RWPE2 (cell line): ENCODE data around the gene SIPA1L3.
A peak's percentile ranks its signal among the peaks of the same experiment; 100 is the strongest.

Experiments used
- ATAC-seq: fragments of 200-7000 bp; cut with Tn5 transposase; 3 replicates; pipeline ENCODE4 v1.9.1; 2021; ENCODE audit warnings: low read depth
- DNase-seq: peaks from one replicate; pipeline ENCODE4 v3.0.0-alpha.2; 2020; ENCODE audit warnings: low spot score
- H3K27ac ChIP-seq: fragments of 450-650 bp; 2 replicates; pipeline ENCODE4 v1.5.1; 2017; ENCODE audit warnings: mild to moderate bottlenecking; ENCODE audit not compliant: poor library complexity, severe bottlenecking
- H3K27me3 ChIP-seq: fragments of 250-450 bp; sonication (Bioruptor Pico); 2 replicates; pipeline ENCODE4 v1.5.1; 2021; ENCODE audit warnings: mild to moderate bottlenecking, moderate library complexity; ENCODE audit not compliant: insufficient read depth, poor library complexity, severe bottlenecking
- H3K36me3 ChIP-seq: fragments of 250-450 bp; sonication (Bioruptor Pico); 2 replicates; pipeline ENCODE4 v1.5.1; 2020; ENCODE audit warnings: low read depth, mild to moderate bottlenecking, moderate library complexity
- H3K4me1 ChIP-seq: fragments of 250-450 bp; sonication (Bioruptor Pico); 2 replicates; pipeline ENCODE4 v1.5.1; 2021; ENCODE audit warnings: mild to moderate bottlenecking, moderate library complexity; ENCODE audit not compliant: insufficient read depth, poor library complexity, severe bottlenecking
- H3K4me3 ChIP-seq: fragments of 250-450 bp; sonication (Bioruptor Pico); 2 replicates; pipeline ENCODE4 v1.5.1; 2021; ENCODE audit warnings: mild to moderate bottlenecking, moderate library complexity; ENCODE audit not compliant: severe bottlenecking
- H3K9me3 ChIP-seq: fragments of 250-450 bp; sonication (Bioruptor Pico); 2 replicates; pipeline ENCODE4 v1.5.1; 2021; ENCODE audit warnings: mild to moderate bottlenecking, moderate library complexity; ENCODE audit not compliant: severe bottlenecking
- TF ChIP-seq, protein P1 (sequence below): fragments of 450-650 bp; IDR thresholded peaks from one replicate; pipeline ENCODE4 v1.5.1; 2017; ENCODE audit warnings: mild to moderate bottlenecking, moderate library complexity; ENCODE audit not compliant: poor library complexity, severe bottlenecking

SIPA1L3 gene

DNA sequence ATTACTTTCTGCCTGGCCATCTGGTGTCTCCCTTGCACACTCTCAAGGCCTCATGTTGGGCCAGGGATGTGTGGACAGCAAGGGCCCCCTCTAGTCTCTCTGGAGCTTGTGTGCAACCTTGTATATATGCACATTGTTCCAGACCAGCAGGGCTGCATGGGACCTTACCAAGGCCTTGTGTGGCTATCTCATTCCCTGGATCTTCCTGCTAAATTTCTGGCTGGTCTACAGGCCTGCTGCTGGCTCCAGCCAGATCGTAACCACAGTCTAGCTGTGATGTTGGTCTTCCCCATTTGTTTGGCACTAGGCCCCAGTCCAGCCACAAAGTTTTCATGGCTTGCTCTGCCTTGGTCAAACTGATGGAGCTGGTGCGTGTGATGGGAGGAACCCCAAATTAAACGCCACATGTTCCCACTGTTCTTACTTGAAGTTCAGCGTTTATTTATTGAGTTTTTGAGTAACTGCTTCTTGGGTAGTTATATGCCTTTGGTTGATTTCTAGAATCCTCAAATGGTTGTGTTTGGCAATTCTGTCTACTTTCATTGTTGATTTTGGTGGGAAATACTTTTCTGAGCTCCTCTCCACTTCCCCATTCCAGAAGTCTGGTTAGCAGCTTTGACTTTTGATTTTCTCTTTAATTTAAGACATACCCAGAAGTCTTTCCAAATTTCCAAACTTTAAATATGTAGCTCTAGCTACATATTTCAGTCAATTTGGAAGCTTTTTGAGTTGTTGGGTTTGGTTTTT lies 56.4 kb downstream of the SIPA1L3 start:
- Histone ChIP-seq H3K4me1 (peaks cover 23% of the 10 kb centered on the region), H3K36me3 (peaks cover 19% of the 10 kb centered on the region), H3K27me3 (no peaks in the 10 kb centered on the region), H3K27ac (peak overlapping the region; percentile 56), H3K4me3 (no peak overlapping the region), H3K9me3 (no peaks in the 10 kb centered on the region)
- TF ChIP-seq, protein P1, sequence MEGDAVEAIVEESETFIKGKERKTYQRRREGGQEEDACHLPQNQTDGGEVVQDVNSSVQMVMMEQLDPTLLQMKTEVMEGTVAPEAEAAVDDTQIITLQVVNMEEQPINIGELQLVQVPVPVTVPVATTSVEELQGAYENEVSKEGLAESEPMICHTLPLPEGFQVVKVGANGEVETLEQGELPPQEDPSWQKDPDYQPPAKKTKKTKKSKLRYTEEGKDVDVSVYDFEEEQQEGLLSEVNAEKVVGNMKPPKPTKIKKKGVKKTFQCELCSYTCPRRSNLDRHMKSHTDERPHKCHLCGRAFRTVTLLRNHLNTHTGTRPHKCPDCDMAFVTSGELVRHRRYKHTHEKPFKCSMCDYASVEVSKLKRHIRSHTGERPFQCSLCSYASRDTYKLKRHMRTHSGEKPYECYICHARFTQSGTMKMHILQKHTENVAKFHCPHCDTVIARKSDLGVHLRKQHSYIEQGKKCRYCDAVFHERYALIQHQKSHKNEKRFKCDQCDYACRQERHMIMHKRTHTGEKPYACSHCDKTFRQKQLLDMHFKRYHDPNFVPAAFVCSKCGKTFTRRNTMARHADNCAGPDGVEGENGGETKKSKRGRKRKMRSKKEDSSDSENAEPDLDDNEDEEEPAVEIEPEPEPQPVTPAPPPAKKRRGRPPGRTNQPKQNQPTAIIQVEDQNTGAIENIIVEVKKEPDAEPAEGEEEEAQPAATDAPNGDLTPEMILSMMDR: no peak
- DNase-seq (no peak), ATAC-seq (no peak)

DNA sequence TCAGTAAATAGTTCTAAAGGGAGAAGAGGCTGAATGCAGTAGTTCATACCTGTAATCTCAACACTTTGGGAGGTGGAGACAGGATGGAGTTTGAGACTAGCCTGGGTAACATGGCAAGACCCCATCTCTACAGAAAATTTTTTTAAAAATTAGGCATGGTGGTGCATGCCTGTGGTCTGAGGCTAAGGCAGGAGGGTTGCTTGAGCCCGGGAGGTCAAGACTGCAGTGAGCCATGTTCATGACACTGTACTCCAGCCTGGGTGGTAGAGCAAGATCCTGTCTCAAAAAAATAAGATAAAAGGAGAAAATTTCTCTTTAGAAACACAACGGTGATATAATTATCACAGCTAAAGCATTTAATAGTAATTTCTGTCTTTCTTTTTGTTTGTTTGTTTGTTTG lies 57.1 kb downstream of the SIPA1L3 start:
- TF ChIP-seq, protein P1: no peak
- Histone ChIP-seq H3K4me1 (peaks cover 25% of the 10 kb centered on the region), H3K4me3 (no peak overlapping the region), H3K27ac (peak overlapping the region; percentile 56), H3K36me3 (peaks cover 15% of the 10 kb centered on the region), H3K27me3 (no peaks in the 10 kb centered on the region), H3K9me3 (no peaks in the 10 kb centered on the region)
- DNase-seq (no peak), ATAC-seq (no peak)

DNA sequence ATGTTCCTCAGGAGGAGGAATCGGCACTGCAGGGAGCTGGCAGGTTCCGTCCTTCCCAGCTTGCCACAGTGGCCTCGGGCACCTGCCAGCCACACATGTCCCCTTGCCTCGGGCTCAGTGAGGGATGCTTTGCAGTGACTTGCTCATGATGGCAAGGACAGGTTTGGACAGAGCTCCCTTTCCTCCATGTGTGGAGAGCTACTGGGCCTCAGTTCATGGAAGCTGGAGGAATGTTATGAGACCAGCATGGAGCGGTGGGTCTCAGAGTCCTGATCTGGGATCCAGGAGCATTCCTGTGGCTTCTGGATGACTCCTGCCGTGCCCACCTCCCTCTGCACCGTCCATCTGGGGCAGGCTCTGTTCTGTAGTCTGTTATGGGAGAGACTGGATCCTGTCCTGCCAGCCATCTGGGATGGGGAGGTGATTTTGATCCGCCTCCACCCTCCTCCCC lies 59.2 kb downstream of the SIPA1L3 start:
- H3K4me1 ChIP-seq: peaks cover 25% of the 10 kb centered on the region
- no peak overlapping the region for H3K4me3 ChIP-seq
- TF ChIP-seq, protein P1: no peak
- H3K9me3 ChIP-seq: peaks cover 3% of the 10 kb centered on the region
- peak overlapping the region; percentile 56 for H3K27ac ChIP-seq
- H3K36me3 ChIP-seq: peaks cover 24% of the 10 kb centered on the region
- ATAC-seq: peak; percentile 82
- H3K27me3 ChIP-seq: no peaks in the 10 kb centered on the region
- DNase-seq: no peak

DNA sequence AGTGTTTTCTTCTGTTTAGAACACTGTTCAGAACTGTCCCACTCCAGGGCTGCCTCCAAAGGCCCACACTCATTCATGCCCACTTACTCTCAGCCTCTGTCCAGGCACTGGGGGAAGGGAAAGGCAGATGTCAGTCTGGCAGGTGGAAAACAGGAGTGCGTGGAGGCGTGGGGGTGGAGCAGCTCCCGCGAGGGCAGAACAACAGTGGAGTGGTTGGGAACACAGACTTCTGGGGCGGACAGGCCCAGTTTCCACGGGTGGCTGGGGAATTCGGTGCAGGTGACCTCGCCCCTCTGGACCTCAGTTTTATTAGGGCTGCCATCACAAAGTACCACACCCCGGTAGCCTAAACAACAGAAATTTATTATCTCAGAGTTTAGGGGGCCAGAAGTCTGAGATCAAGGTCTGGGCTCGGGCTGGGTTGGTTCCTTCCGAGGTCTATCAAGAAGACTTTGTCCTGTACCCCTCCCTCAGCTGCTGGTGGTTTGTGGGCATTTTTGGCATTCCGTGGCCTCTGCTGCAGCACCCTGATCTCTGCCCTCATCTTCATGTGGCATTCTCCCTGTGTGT lies 59.7 kb downstream of the SIPA1L3 start:
- ATAC-seq: no peak
- H3K36me3 ChIP-seq: peaks cover 24% of the 10 kb centered on the region
- no peak overlapping the region for H3K4me3 ChIP-seq
- peaks cover 3% of the 10 kb centered on the region for H3K9me3 ChIP-seq
- H3K27me3 ChIP-seq: no peaks in the 10 kb centered on the region
- peaks cover 23% of the 10 kb centered on the region for H3K4me1 ChIP-seq
- TF ChIP-seq, protein P1: no peak
- DNase-seq: no peak
- peak overlapping the region; percentile 56 for H3K27ac ChIP-seq

DNA sequence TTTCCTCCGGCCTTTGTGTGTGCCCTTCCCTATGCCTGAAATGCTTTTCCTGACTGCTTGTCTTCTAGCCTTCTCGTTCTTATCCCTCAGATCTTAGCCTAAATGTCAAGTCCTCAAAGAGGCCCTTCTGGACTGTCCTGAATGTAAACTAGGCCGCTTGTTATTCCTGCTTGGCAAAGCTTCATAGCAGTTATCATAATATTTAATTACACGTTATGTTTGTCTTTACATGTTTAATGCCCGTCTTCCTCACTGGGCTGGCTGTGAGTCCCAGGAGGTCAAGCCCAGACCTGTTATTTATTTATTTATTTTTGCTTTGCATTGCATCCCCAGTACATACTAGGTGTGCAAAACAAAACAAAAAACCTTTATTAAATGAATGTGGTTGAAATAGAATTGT lies 62.7 kb downstream of the SIPA1L3 start:
- Histone ChIP-seq H3K27ac (peak overlapping the region; percentile 19), H3K4me3 (no peak overlapping the region), H3K36me3 (peaks cover 28% of the 10 kb centered on the region), H3K9me3 (peaks cover 3% of the 10 kb centered on the region), H3K4me1 (peaks cover 14% of the 10 kb centered on the region), H3K27me3 (no peaks in the 10 kb centered on the region)
- ATAC-seq (no peak), DNase-seq (no peak)
- TF ChIP-seq, protein P1: no peak
